ENCODE data around the gene WDR43. TPM values are rescaled to one million over a fixed set of nuclear protein-coding genes. Genes with fewer than 3 reads are reported as not detected.

Gene WDR43
- total RNA-seq, 1 donor from 2014 or later = 56.7 TPM

GRCh38 chr2:28902584-28902983, 8.1 kb downstream of the WDR43 start:
- Histone ChIP-seq H3K4me3 (no peak overlapping the region), H3K27me3 (no peaks in the 10 kb centered on the region), H3K36me3 (peaks cover 0 to 29% of the 10 kb centered on the region in 2 donors), H3K27ac (no peak overlapping the region), H3K9me3 (no peaks in the 10 kb centered on the region), H3K4me1 (peaks cover 22% of the 10 kb centered on the region)
- no peak for TF ChIP-seq CTCF (IDR thresholded peaks at IDR 0.05)
- TF ChIP-seq POLR2AphosphoS5 (IDR thresholded peaks at IDR 0.05; ENCODE audit: insufficient read depth in 1 of 2, low read depth in 1 of 2) = no peak
- no peak for TF ChIP-seq POLR2A (IDR thresholded peaks at IDR 0.05)
- intact Hi-C loops (cut with DNase I) = no loop called here
- DNase-seq (ENCODE audit: extremely low spot score in 2 of 2) = no peak

GRCh38 chr2:28904295-28904694, 9.8 kb downstream of the WDR43 start:
- Histone ChIP-seq H3K27me3 (no peaks in the 10 kb centered on the region), H3K4me3 (no peak overlapping the region), H3K36me3 (peaks cover 0 to 46% of the 10 kb centered on the region in 2 donors), H3K27ac (no peak overlapping the region), H3K9me3 (no peaks in the 10 kb centered on the region), H3K4me1 (peaks cover 8% of the 10 kb centered on the region)
- intact Hi-C loops (cut with DNase I) = no loop called here
- TF ChIP-seq POLR2AphosphoS5 (IDR thresholded peaks at IDR 0.05; ENCODE audit: insufficient read depth in 1 of 2, low read depth in 1 of 2) (no peak), POLR2A (IDR thresholded peaks at IDR 0.05) (no peak), CTCF (IDR thresholded peaks at IDR 0.05) (no peak)
- DNase-seq (ENCODE audit: extremely low spot score in 2 of 2) = no peak

- no peak for TF ChIP-seq POLR2AphosphoS5 (IDR thresholded peaks at IDR 0.05; ENCODE audit: insufficient read depth in 1 of 2, low read depth in 1 of 2)
- H3K27me3 ChIP-seq = no peaks in the 10 kb centered on the region
- no peaks in the 10 kb centered on the region for H3K9me3 ChIP-seq
- DNase-seq (ENCODE audit: extremely low spot score in 2 of 2) = no peak
- H3K4me3 ChIP-seq = no peak overlapping the region
- H3K36me3 ChIP-seq = peaks cover 0 to 52% of the 10 kb centered on the region in 2 donors
- peaks cover 8% of the 10 kb centered on the region for H3K4me1 ChIP-seq
- H3K27ac ChIP-seq = no peak overlapping the region
- intact Hi-C loops (cut with DNase I) = no loop called here
Measured at GRCh38 chr2:28904802-28905457, 10.5 kb downstream of the WDR43 start.

- peaks cover 0 to 53% of the 10 kb centered on the region in 2 donors for H3K36me3 ChIP-seq
- H3K4me3 ChIP-seq = no peak overlapping the region
- DNase-seq (ENCODE audit: extremely low spot score in 2 of 2) = no peak
- intact Hi-C loops (cut with DNase I) = no loop called here
- H3K27me3 ChIP-seq = no peaks in the 10 kb centered on the region
- H3K9me3 ChIP-seq = no peaks in the 10 kb centered on the region
- H3K4me1 ChIP-seq = peaks cover 8% of the 10 kb centered on the region
- H3K27ac ChIP-seq = no peak overlapping the region
- TF ChIP-seq CTCF (IDR thresholded peaks at IDR 0.05) (no peak), POLR2A (IDR thresholded peaks at IDR 0.05) (no peak), POLR2AphosphoS5 (IDR thresholded peaks at IDR 0.05; ENCODE audit: insufficient read depth in 1 of 2, low read depth in 1 of 2) (no peak)
Measured at GRCh38 chr2:28905533-28905932, 11.1 kb downstream of the WDR43 start.

- Histone ChIP-seq H3K36me3 (peaks cover 0 to 53% of the 10 kb centered on the region in 2 donors), H3K27ac (no peak overlapping the region), H3K27me3 (no peaks in the 10 kb centered on the region), H3K4me1 (no peaks in the 10 kb centered on the region), H3K9me3 (no peaks in the 10 kb centered on the region), H3K4me3 (no peak overlapping the region)
- TF ChIP-seq POLR2AphosphoS5 (IDR thresholded peaks at IDR 0.05; ENCODE audit: insufficient read depth in 1 of 2, low read depth in 1 of 2) (no peak), POLR2A (IDR thresholded peaks at IDR 0.05) (no peak), CTCF (IDR thresholded peaks at IDR 0.05) (no peak)
- intact Hi-C loops (cut with DNase I) = no loop called here
- no peak for DNase-seq (ENCODE audit: extremely low spot score in 2 of 2)
Measured at GRCh38 chr2:28906376-28906775, 11.9 kb downstream of the WDR43 start.

Data from vagina (tissue), 2 donors.